HG03039 (cell line): ENCODE results near the gene CSRNP3.
"Not testable (repeated sequence)": the region's sequence is repeated elsewhere in the genome, so short reads cannot be mapped to it uniquely, and the experiment has no call there.

Experiments used
- ATAC-seq: cut with Tn5 transposase; IDR thresholded peaks from one replicate; pipeline ENCODE4 v1.9.1; 2021; ENCODE audit warnings: mild to moderate bottlenecking, moderate library complexity; ENCODE audit not compliant: unreplicated experiment

Gene CSRNP3

DNA sequence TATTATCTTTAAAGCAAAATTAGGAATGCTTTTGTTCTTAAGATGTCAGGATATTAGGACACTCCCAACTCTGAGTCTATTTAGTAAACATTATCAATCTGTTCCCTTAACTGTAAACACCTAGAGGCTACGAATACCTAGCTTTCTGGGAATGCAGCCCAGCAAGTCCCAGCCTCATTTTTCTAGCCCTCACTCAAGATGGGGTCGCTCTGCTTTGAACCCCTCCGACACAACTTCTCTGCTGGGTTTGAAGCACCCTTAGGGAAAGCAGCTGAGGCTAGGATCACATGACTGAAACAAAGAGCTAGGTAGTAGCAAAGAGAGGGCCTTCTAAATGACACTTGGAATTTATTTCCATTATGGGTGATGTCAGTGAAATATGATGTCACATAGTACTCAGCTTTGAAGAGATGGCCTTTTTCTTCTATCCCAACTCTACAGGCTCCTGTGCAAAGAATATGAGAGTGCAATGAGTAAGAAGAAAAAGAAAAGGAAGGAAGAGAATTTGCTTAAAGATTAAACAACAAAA is 114.7 kb downstream of the CSRNP3 start:
- ATAC-seq, result no peak

DNA sequence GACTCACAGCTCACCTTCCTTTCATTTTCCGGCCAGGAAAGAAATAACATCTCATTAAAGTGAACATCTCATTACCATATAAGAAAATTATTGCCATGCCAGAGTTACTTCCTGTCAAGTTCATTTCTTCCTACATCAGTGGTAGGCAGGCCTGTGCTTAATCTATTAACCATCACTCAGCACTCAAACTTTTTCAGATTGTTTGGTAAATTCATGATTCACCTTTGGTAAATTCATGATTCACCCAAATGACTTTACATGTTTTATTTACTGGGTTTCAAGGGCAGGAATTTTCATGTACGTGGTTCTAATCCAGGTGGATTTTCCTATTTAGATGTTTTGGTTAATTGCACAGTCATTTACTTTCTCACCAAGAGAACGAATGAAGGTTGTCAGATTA is 116.5 kb downstream of the CSRNP3 start:
- ATAC-seq, result no peak

DNA sequence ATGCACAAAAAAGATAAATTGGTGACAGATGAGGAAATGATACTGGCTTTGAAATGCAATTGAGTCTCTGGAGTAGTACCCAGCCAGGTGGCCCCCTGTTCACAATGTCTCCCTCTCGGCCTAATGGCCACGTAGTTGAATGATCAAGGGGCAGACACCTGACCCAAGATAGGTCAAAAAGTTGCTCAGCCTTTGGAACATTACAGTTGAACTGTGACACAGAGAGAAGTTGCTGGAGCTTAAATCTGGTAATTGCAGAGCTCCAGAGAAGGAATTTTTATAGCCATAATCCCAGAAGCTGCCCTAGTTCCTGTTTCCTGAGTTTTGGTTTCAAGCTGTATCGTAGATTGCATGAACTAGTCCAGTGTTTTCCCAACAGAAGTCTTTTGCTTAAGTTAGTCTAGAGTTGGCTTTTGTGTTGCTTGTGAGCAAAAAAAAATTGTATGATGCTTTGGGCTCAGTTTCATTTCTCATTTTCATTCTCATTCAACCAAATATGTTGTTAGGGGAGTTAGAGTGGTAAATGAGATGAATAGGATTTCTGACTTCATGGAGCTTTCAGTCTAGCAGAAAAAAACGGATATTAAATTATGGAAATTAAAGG is 117.9 kb downstream of the CSRNP3 start:
- peak; percentile 65 for ATAC-seq

DNA sequence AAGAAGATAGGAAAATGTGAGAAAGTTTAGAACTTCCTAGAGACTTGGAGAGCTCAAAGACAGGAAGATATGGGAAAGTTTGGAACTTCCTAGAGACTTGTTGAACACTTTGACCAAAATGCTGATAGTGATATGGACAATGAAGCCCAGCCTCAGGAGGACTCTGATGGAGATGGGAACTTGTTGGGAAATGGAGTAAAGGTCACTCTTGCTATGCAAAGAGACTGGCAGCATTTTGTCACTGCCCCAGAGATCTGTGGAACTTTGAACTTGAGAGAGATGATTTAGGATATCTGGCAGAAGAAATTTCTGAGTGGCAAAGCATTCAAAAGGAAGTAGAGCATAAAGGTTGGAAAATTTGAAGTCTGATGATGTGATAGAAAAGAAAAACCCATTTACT is 121.5 kb downstream of the CSRNP3 start:
- not testable (repeated sequence) for ATAC-seq

DNA sequence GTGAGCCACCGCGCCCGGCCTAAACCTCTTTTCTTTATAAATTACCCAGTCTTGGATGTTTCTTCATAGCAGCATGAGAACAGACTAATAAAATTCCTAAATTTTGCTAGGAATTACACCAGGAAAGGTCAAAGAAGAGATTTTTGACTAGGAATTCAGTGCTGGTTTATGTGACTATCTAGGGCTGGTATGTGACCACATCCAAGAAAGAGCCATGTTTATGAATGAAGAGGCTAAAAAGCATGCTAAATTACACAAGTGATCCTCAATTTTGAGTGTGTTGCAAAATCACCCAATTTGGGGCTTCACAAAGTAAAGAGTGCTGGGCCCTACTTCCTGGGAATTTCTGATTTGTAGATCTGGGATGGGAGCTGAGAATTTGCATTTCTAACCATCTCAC is 123.6 kb downstream of the CSRNP3 start:
- ATAC-seq, result no peak

DNA sequence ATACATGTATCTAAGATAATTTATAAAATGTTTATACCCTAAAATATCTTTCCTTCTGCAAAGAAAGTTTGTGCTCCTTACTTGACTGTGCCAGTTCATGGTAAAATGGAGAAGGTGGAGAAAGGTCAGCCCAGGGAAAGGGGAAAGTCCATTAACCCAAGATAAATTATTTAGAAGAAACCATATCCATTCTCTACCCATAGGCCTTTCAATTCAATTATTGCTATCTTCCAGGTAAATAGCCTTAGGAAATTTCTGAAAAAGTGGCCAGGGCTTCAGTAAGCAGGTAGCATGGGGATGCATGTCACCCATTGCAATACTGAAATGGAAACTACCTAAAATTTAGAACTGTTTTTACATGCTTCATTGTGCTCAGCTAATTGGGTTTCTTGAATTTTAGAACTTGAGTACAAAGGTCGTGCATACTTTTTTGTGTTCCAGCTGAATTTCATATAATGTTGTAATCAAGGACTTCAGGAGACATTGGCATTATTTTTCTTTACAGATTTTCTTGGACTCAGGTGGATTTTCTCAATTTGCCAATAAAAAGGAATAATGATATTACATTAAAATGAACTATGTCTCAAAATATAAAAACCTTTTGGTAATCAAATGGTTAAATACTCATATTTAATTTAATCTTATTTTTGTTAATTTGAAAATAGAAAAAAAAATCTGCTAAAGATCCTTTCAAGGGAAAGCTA is 124.9 kb downstream of the CSRNP3 start:
- no peak for ATAC-seq

DNA sequence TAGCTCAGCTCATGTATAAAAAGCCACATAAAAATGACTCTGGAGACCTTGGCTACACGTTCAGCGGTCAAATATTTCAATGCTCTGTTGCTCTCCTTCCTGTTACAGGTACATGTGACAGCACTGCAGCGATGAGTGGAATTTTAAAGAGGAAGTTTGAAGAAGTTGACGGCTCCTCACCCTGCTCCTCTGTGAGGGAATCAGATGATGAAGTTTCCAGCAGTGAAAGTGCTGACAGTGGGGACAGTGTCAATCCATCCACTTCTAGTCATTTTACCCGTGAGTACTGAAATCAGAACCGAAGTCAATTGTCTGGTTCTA is 125.4 kb downstream of the CSRNP3 start:
- ATAC-seq, result peak; percentile 65

DNA sequence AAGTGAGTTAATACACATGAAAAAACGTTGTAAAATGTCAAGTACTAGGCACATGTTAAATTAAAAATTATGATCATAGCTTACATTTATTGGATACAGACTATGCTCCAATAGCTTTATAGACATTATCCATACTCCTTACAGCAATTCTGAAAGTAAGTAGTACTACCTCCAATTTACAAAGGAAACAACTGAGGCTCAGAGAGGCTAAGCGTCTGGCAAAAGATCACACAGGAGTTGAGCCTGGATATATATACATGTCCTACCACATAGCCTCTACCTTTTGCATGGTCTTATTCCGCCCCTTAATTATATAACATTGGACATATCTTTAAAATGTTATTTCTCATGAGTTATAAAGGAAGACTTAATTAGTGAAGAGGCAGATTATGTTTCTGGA is 127.3 kb downstream of the CSRNP3 start:
- ATAC-seq, result no peak

DNA sequence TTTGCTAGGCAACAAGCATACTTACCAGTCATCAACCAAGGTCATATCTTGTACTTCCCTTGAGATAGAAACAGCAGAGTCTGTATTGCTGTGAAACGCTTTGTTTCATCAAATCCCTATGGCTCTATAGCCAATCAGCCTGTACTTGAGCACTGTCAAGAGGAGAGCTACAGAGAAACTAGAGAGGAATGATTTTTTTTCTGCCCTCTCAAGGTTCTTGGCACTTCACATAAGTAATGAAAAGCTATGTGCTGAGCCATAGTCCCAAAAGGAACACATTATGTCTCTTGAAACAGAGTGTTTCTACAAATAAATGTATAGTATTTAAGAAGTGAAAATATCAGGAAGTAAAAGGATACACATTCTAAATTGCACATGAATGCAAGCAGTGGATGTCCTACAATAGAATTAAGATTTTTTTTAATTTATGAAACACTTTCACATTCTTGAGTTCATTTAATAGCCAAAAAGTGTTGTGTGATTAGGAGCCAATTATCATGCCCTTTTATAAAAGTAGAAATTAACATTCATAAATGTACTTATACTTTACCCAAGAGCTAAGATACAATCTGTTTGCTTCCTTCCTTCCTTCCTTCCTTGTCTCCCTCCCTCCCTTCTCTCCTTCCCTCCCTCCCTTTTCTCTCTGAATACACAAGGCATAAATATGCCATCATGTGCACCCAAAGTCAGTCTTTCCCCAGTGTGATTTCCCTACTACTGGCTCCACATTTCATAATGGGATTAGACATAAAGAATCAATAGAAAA is 131.8 kb downstream of the CSRNP3 start:
- no peak for ATAC-seq

DNA sequence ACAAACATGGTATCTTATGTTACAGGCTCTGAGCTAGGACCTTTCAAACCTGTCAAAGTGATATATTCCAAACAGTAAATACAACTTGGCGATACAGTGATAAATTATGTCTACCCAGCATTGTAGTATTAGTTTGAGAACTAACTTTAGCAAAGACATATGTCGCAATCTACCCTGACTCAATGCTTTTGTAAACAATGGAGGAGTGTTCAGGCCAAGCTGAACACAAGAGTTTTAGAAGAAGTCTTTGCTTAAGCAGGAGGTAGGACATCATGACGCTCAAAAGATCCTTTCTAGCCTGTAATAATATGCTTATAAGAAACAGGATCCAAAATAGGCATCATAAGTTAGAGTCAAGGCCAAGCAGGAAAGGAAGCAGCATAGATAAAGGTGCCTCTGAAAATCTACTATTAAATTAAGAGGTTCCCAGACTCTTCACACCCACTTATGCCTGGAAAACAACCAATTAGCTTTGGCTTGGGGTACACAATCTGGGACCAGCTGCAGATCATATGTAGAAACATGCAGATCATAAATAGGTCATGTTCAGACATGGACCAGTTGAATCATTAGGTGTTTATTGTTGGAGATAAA is 132.5 kb downstream of the CSRNP3 start:
- no peak for ATAC-seq

DNA sequence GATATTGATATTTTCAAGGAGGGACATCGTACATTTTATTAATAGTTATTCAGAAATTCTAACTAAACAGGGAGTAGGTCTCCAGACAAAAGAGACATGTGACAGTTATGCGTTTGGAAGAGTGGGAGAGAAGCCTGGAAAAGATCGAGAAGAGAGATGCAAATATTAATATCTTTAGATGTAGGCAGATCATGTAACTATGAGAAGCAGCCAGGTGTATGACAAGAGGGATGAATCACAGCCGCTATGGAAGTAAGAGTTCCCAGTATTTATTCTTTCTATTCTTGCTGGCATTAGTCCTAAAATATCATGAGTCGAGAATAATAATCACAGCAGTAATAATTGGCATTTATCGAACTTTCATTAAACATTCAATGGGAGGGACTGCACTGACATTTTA is 140.2 kb downstream of the CSRNP3 start:
- ATAC-seq, result no peak

DNA sequence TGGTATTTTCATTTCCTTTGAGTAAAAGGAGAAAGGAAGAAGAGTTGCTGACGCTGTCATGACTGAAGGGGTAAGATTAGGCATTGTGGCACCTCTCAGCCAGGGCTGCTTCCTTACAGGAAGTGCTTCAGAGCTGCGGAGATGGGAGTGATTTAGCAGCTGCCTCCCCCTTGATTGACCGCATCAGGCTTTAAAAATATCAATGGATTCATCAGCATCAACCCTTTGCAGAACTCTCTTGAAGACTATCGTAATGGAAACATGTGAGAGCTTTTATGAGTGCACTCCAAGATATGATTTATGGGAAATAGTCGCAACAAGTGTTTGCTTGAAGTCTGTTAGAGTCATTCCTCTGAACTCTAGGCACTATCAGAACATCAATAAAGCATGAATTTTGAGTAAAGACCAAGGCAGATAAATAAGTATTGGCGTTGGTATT is 141.1 kb downstream of the CSRNP3 start:
- no peak for ATAC-seq

DNA sequence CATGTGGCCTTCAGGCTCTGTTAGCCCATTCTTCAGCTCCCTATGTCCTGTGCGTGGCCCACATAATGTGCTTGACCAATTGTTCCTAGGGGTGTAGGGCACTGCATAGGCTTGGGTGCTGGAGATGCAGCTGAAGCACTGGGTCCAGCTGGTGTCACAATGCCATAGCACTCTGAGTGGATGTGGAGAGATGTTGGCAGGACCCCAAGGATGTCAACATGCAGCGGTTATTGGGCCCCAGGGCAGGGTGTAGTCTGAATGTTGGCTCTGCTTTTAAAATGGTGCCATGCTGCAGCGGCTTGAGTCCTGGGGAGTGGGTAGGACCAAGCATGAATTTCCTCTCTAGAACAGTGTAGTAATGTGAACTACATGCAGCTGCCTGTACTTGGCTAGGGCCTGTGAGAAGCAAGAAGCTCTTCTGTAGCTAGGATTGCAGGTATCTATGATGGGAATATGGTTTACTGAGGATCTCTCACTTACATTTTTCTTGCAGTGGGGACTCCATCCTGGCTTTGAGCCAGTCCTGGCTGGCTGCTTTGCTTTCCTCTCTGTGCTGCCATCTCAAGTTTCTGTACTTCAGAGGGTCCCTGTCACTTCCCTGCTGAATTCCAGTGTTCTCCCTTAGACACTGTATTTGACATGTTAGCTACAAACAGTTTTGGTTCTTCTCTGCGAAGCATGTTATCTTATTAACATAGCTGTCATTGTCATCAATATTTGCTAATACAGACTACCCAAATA is 148.4 kb downstream of the CSRNP3 start:
- no peak for ATAC-seq

DNA sequence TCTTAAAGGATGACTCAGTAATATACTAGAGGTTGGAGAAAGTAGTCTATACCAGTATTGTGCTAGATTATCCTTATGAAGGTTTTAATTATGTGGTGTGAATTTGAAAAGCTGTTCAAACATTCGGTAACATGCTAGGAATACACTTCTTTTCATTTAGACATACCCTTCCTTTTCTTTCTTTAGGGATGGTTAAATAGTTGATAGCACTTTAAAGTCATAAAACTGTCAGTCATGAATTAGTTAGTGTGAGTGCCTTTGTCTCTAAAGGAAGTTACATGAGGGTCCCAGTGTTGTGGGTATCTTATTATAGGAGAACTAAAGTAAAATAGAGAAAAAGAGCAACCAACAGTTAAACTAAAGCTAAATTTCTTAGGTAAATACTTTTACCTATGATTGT is 149.3 kb downstream of the CSRNP3 start:
- no peak for ATAC-seq

DNA sequence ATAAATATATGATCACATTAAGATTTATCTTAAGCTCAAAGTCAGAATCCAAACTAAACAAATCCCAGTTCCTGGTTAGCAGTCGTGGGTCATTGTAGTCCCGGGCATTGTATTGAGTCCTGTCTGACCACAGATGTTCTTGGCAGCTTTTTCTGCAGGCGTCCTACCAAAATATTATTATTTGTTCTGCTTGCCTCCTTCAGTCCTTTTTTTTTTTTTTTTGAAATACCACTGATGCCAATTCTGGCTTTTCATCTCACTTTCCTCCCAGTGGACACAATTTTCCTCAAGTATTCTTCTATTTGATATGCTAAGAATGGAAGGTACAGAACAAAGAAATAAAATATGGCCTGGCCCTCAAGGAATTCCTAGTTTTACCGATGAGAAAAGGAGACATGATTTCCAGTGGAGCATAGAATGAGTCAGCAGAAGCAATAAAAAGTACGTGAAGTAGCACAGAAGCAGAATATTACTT is 151.6 kb downstream of the CSRNP3 start:
- no peak for ATAC-seq

DNA sequence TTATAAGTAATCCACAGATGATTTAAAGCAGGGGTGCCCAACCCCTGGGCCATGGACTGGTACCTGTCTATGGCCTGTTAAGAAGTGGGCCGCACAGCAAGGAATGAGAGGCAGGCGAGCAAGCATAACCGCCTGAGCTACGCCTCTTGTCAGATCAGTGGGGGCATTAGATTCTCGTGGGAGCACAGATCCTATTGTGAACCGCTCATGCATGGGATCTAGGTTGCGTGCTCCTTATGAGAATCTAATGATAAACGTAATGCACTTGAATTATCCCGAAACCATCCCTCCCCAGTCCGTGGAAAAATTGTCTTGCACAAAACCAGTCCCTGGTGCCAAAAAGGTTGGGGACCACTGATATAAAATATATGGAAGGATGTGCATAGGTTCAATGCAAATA is 153.7 kb downstream of the CSRNP3 start:
- no peak for ATAC-seq

DNA sequence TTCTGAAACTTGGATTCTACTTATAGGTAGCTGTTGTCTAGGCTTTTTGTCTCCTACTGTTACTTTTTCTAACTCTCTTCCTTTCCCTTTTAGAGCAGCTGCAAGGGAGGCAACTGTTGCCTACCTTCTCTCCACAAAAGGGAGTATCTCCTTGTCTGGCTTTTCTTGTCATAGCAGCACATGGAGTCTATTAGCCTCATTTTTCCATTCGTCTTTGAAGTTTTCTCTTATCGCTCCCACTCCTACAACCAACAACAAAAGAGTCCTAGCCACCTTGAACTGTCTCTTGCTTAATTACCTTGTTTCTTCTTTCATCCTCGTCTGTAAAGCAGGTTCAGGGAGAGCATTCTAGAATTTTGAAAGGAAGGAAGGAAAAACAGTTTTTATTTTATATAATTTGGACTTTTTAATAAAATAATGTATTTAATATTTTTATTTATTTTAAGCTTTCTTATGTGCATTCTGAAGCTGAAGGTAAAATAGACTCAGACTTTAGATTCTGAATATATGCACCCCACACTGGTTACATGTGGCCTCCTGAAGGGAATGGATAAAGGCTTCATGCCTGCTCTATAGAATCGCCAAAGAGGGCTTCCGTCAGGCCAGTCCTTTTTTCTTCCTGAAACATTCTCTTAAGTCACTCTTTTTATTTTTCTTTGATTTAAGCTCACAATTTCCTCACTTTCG is 154.4 kb downstream of the CSRNP3 start:
- ATAC-seq, result no peak

DNA sequence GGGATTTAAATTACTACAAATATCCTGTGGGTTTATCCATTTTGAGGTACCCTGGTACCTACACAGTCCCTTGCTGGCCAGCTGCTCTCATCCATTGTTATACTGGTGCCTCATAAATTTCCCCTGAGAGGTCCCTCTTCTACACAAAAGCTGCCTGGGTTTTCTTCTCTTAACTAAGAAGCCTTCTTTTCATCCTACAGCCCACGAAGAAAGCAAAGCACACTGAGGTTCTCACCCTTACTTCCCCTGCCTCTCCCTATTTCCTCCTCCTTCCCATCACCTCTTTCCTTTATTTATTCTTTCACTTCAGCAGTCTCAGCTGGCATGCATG is 154.9 kb downstream of the CSRNP3 start:
- no peak for ATAC-seq

DNA sequence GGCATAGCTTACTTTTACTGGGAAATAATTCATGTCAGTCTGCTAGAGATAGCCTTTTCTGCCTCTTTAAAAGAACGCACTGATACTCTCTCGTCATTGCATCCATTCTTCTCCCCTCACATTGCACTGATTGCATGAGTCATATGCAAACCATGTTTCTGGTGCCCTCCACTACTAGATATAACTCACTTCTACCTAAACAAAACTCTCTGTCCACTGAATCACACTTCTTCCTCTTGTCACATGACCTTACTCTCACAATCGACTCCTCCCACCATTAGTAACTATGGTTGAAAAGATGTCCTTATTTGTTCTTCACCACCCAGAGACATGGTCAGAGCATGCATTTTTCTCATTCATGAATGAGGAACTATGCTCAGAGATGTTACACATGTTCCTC is 158.0 kb downstream of the CSRNP3 start:
- ATAC-seq, result no peak

DNA sequence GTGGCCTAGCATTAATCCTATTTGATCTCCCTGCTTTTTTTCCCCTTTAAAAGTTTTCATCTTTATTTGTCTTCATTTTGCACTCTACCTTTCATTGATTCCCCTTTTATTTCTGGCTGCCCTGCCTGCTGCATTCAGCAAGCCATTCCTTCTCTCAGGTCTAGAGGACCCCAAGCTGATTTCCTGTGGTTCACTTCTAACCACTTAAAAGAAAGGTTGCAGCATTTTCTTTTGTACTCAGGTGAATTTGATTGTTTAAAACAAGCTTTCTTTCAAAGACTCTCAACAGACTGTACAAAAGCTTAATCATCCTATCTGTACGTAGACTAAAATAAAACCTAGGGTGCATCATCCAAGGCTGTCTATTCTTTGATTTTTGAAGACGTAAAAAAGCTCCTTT is 160.3 kb downstream of the CSRNP3 start:
- no peak for ATAC-seq
